Retinal pigment epithelial cell (primary cell): ENCODE results near the gene CROCC2.

Experiments used
- DNase-seq: peaks from one replicate; pipeline ENCODE4 v3.0.0-alpha.2; 2010; ENCODE audit warnings: low read depth
- H3K4me3 ChIP-seq: 2 replicates; pipeline ENCODE4 v1.5.1; 2011; ENCODE audit warnings: mild to moderate bottlenecking, low read length, control low read depth, moderate library complexity
- TF ChIP-seq, protein P1 (sequence below): conservative IDR thresholded peaks from 2 replicates; pipeline ENCODE4 v1.5.1; 2011; ENCODE audit warnings: low read depth, low read length, control low read depth, inconsistent platforms

CROCC2 gene

DNA sequence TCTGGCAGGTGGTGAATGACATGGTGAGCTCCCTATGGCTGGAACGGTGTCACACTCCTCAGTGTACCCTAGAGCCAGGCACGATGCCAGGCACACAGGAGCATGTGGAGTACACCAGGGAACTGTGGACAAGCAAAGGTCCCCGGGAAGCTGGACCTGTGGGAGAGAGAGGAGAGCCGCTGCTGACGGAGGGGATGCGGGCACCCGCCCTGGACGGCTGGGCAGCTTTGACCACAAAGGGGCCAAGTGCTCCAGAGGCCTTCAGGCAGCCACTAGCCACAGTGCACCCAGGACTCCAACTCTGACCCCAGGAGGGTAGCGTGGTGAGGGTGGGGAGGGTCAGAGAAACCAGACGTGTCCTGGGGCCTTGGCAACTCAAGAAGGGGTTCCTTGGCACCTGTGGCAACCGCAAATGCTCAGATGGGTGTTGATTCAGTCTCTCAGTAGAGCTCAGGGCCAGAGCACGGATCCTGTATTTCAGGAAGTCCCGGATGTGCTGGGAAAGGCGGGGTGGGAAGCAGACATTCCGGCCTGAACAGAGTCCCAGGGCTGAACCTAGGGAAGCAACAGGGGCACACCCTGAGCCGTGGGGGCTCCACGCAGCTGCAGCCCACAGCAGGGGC is 7.9 kb upstream of the CROCC2 start:
- H3K4me3 ChIP-seq = no peak overlapping the region
- no peak for DNase-seq
- TF ChIP-seq, protein P1, sequence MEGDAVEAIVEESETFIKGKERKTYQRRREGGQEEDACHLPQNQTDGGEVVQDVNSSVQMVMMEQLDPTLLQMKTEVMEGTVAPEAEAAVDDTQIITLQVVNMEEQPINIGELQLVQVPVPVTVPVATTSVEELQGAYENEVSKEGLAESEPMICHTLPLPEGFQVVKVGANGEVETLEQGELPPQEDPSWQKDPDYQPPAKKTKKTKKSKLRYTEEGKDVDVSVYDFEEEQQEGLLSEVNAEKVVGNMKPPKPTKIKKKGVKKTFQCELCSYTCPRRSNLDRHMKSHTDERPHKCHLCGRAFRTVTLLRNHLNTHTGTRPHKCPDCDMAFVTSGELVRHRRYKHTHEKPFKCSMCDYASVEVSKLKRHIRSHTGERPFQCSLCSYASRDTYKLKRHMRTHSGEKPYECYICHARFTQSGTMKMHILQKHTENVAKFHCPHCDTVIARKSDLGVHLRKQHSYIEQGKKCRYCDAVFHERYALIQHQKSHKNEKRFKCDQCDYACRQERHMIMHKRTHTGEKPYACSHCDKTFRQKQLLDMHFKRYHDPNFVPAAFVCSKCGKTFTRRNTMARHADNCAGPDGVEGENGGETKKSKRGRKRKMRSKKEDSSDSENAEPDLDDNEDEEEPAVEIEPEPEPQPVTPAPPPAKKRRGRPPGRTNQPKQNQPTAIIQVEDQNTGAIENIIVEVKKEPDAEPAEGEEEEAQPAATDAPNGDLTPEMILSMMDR = no peak

DNA sequence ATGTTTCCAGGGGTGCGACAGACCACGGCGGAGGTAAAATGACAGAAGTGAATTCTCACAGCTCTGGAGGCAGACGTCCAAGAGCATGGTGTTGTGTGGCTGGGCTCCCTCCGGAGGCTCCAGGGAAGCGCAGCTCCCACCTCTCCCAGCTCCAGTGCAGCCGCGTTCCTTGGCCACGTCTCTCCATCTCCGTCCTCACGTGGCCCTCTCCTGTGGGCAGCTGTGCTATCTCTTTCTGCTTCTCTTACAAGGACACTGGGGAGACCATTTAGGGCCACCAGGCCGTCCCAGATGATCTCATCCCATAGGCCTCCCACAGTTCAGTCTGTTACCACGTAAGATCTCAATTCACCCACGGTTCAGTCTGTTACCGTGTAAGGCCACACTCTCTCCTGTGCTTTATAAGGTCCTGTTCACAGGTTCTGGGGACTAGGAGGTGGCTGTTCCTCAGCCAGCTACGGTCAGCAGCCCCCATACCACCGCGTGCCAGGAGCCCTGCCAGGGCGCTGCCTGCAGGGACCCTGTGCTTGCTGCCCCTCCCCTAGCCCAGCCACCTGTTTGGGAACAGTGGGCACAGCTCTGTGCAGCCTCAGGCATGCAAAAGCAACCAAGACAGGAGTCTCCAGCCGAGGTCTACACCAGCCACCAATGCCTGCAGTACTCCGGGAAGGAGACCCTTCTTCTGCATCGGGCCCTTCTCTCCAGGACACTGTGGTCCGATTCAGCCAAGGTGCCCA is 7.2 kb upstream of the CROCC2 start:
- TF ChIP-seq, protein P1 = no peak
- DNase-seq = no peak
- no peak overlapping the region for H3K4me3 ChIP-seq

DNA sequence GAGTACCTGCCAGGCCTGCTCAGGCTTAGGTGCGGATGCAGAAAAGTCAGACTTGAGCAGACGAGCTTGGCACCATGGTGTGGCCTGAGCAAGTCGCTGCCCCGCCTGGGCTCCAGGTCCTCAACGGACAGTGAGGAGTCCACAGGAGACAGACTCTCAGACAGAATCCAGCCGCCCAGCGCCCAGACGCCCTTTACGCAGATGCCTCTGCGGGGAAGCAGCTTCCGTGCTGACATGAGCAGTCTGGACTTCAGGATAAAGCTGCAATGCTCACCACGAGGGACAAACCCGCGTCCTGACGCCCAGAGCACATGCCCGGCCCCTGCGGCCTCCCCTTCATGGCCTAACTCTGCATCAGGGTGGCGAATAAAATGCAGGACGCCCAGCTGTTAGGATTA is 6.7 kb upstream of the CROCC2 start:
- no peak overlapping the region for H3K4me3 ChIP-seq
- no peak for DNase-seq
- TF ChIP-seq, protein P1 = no peak

DNA sequence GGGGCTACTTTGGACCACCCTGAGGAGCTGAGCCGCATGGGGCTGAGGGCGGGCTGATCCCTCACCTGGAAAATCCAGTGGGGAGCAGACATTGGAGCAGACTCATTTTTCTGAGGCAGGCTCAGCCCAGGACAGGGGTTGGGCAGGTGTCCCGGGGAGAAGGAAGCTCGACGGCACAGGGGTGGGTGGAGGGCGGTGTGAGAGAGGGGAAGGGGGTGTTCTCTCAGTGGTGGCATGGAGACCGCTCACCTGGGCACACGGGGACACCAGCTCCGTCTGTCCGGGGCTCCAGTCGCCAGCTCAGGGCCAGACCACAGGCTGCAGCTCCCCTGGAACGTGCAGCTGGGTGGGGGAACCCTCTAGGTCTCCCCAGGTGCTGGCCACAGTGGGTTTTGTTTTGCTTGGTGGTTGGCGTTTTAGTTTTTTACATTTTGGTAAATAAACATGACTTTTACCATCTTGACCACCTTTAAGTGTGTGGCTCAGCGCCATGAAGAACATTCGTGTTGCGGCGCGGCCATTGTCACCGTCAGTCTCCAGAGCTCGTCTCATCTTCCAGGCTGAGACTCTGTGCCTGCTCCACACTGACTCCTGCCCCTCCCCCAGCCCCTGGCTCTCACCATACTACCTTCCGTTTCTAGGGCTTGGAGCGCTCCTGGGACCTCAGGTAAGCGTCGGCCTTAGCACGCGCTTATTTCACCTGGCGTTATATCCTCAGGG is 5.8 kb upstream of the CROCC2 start:
- no peak overlapping the region for H3K4me3 ChIP-seq
- DNase-seq = no peak

DNA sequence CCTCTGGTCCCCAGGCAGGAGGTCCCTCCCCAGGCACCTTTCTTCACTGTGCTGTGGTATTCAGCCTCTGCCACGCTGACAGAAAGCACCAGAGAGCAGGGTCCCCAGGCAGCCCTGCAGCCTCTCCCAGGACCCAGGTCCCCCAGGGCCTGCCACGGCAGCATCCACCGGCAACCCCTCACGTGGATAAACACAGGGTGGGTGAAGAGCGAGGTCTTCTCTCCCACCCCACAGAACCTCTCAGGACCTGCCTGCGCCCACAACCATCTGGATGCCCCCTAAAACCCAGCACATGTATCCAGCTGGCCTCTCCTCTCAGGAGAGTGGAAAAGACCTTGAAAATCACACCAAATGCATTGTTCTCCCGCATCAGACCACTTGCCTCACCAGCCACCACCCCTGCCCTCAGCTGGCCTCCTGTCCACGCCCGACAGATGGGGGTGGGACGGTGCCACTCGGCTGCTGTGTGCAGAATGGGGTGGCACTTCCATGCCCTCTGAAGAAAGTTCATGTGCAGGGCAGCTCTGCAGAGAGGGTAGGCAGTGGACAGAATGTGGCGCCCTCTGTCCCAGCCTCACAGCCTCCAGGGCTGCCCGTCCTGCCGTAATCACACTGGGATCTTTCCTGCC is 4.0 kb upstream of the CROCC2 start:
- no peak overlapping the region for H3K4me3 ChIP-seq
- DNase-seq = no peak
- TF ChIP-seq, protein P1 = no peak

More for the DNA sequence above, 5.8 kb upstream of the CROCC2 start:
- TF ChIP-seq, protein P1 = no peak

DNA sequence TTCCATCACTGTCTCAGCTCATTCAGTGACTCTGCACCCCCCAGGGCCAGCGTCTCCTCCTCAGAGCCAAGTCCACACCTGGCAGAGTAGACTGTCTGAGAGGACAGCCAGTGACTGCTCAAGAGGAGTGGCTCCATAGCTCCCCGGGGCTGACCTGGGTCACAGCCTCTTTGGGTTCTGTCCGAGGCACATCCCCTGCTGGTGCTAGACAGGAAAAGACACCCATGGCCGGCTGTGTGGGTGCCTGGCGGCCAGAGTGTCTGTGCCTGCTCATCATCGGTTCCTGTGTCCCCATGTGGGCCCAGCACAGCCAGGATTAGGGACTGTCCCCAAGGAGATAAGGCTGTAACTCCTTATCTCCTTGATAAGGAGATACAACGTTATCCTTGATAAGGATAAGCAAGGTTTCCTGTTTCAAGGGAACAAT is 3.5 kb upstream of the CROCC2 start:
- TF ChIP-seq, protein P1 = no peak
- no peak for DNase-seq

More for the DNA sequence above, 3.5 kb upstream of the CROCC2 start:
- no peak overlapping the region for H3K4me3 ChIP-seq
